GM19351 (cell line): ENCODE measurements around the gene RAB3C.
"Not testable (repeated sequence)": the region's sequence is repeated elsewhere in the genome, so short reads cannot be mapped to it uniquely, and the experiment has no call there.

Source experiments
- ATAC-seq: cut with Tn5 transposase; IDR thresholded peaks from one replicate; pipeline ENCODE4 v1.9.1; 2021; ENCODE audit warnings: mild to moderate bottlenecking, moderate library complexity; ENCODE audit not compliant: unreplicated experiment

Gene RAB3C

DNA sequence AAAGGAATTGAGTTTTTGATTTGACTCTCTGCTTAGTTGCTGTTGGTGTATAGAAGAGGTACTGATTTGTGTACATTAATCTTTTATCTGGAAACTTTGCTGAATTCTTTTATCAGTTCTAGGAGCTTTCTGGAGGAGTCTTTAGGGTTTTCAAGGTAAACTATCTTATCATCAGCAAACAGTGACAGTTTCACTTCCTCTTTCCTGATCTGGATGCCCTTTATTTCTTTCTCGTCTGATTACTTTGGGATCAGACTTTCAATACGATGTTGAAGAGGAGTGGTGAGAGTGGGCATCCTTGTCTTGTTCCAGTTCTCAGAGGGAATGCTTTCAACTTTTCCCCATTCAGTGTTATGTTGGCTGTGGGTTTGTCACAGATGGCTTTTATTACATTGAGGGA, 17.7 kb downstream of the RAB3C start:
- not testable (repeated sequence) for ATAC-seq

DNA sequence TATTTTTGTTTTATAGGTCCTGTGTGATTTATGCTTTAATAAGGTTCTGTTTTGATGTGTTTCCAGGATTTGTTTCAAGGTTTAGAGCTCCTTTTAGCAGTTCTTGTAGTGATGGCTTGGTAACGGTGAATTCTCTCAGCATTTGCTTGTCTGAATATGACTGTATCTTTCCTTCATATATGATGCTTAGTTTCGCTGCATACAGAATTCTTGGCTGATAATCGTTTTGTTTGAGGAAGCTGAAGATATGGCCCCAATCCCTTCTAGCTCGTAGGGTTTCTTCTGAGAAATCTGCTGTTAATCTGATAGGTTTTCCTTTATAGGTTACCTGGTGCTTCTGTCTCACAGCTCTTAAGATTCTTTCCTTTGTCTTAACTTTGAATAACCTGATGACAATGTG, 20.0 kb downstream of the RAB3C start:
- ATAC-seq: not testable (repeated sequence)

- no peak for ATAC-seq
Observed at GRCh38 chr5:58606064-58606463, 23.2 kb downstream of the RAB3C start.

GRCh38 chr5:58615972-58616371, 33.1 kb downstream of the RAB3C start:
- no peak for ATAC-seq

GRCh38 chr5:58617241-58617640, 34.4 kb downstream of the RAB3C start:
- no peak for ATAC-seq

DNA sequence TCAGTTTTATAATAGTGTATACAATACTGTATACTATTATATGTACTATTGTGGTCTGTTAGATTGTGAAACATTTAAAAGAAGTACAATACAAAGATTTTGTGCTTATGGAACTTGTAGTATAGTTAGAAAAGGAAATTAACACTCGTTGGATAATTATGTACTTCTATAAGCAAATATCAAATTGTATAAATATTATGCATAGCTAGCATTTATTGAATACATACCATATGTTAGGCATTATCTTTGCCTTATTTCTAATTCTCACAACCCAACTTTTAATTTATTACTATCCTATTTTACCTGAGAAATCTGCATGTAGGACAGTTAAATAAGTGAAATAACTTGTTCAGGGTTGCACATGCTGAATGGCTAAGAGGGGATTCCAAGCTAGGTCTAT, 37.5 kb downstream of the RAB3C start:
- no peak for ATAC-seq

- ATAC-seq: no peak
Observed at GRCh38 chr5:58622936-58623871, 40.3 kb downstream of the RAB3C start.

DNA sequence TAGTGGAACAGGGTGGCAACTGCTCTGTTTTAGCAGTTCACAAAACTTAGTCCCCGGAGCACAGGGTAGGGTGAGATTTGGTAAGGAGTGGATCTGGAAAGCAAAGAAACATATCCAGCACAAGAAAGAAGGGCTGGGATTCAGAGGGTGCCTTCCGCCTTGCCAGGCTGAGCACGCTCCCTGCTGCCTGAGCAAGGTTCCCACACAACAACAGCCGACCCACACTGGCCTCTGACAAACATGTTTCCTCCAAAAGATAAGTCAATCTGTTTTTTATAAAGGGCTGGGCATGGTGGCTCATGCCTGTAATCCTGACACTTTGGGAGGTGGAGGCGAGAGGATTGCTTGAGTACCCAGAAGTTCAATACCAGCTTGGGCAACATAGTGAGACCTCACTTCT, 45.8 kb downstream of the RAB3C start:
- ATAC-seq: no peak

DNA sequence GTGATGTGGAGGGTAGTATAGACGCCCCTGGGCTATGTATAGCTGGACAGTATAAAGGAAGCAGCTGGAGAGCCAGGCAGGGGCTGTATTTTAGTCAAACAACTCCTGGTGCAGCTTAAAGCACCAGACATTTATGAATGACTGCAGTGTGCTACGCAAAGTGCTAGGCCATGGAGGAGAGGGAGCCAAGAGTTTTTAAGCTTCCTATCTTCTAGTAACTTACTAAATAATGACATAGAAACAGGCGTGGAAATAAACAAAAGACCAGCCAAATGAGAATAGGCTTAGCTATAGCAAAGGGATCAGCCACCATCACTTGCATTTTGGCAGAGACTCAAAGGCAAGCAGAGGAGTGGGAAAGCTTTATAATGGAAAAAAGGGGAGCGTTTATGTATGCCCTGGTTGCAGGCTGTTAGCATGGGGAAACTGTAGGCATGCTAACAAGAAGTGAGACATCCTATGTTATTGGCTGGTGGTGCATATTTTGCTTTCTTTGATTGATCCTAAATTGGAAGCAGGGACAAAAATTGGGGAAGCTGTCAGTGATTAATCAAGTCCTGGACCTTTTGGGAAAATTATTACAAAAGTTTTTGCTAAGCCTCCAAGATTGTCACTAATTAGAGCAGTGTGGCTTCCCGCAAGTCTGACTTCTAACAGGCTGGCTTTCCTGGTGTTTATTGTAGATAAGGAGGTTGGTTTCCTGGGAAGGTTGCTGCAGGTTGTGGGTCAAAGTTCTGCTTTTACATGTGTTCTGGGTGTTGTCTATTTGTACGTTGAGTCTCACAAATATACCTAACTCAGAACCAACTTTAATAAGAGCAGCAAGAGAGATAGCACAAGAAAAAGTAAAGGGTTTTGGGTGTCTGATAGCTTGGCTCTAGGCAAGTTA, 46.6 kb downstream of the RAB3C start:
- no peak for ATAC-seq

DNA sequence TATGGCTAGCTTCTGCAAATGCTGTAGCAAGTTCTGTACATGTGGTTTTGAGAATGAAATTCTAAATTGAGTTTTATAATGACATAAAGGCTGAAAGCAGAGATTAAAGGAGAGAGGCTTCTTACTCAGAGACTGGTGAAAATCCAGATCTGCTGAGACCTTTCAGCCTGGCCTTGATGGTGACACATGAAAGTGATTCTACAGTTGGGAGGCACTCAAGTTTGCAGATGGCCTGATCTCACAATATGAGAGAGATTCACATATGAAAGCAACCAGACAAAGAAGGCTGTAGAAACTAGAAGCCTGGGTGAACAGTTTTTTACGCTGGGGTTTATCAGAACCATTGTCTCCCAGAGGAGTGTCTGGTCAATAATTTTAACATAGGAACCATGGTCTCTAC, 49.0 kb downstream of the RAB3C start:
- no peak for ATAC-seq

DNA sequence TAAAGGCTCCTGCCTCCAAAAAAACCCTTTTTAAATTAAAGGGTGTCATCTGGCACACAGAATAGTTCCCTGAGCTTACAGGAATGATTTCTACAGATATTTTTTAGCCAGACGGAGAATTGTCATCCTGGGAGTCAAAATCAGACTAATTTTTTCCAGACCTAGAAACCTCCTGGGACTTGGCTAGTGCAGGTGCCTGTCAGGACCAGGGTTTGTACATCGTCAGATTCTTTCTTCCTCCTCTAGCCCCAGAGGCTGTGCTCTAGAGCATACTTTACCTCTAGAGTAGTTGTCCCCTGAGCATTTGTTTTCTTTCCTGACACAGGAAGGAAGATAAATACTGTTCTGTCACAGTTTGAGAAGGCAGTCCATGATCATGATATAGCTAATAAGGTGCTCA, 52.5 kb downstream of the RAB3C start:
- ATAC-seq: no peak

DNA sequence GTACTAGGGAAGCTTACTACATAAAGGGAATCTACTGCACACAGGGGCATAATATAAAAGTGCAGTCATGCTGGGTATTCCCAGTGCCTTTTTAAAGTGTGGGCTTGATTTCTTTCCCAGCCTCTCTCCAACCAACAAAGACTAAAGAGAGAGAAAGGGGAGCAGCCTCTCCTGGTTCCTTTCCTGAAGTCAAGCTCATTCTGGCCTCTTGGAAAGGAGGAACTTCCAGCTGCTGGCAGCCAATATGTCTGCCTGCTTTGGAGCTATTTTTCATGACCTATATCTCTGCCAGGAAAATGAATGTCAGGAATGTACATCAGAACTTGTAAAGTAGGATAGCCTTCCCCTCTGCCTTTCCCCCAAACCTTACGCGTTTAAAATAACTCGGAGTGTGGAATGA, 57.1 kb downstream of the RAB3C start:
- ATAC-seq: no peak

GRCh38 chr5:58641533-58641932, 58.7 kb downstream of the RAB3C start:
- ATAC-seq: no peak

GRCh38 chr5:58648846-58649245, 66.0 kb downstream of the RAB3C start:
- ATAC-seq: no peak

DNA sequence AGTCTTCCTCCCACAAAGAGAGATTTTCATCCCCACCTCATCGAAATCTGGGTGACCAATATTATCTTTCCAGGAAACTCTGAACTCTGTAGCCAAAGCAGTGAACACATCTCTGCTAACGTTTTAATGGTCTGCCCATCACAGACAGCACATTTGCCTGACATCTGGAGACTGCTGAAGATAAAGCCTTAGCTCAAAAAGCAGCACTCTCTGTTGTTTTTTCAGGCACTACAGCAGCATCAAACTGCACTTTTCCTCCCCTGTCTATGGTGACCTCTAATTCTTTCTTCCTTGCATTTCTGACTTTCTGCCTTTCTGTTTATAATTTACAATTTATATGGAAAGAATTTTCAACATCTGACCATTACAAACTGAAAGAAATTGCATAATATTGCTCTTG, 66.8 kb downstream of the RAB3C start:
- ATAC-seq: no peak

- ATAC-seq: no peak
Observed at GRCh38 chr5:58653521-58653920, 70.6 kb downstream of the RAB3C start.

GRCh38 chr5:58666141-58666540, 83.3 kb downstream of the RAB3C start:
- no peak for ATAC-seq

DNA sequence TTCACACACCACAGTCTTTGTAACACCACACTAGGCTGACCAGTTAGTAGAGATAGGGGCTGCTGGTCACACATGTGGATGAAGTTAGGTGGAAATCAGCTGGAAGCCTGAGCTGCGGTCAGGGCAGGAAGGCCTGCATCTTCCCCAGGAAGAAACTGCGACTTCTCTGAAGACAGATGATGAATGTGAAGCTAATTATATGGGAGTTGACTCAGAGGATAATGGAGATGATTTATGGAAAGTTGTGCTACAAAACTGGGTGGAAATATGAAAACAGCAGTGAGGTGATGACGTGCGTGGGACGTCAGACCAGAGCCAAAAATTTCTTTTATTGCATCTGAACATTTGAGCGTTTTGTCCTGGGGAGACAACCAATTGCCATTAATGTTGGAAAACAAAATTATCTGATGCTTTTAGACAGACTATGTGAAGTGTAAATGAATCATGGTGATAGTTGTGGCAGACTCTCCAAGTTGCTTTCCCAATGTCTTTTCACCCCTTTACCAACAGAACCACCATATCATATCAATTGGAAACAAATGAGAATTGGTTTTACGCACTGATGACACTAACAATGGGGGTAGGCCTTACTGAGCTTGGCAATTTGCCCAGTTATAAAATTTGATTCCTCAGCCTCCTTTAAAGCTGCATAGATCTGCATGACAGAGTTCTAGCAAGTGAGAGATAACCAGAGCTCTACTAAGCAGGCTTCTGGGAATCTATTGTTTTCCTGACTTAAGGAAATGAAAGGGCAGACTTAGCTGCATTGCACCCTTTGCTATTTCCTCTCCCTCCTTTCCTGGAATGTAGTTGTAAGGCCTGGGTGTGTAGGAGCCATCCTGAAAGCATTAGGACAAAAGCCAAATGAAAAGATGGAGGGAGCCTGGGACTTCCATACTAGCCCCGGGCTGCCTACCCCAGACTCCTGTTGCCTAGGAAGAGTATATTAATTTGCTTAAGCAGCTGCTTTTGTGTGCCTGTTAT, 84.0 kb downstream of the RAB3C start:
- ATAC-seq: no peak

- no peak for ATAC-seq
Observed at GRCh38 chr5:58670582-58670981, 87.7 kb downstream of the RAB3C start.

DNA sequence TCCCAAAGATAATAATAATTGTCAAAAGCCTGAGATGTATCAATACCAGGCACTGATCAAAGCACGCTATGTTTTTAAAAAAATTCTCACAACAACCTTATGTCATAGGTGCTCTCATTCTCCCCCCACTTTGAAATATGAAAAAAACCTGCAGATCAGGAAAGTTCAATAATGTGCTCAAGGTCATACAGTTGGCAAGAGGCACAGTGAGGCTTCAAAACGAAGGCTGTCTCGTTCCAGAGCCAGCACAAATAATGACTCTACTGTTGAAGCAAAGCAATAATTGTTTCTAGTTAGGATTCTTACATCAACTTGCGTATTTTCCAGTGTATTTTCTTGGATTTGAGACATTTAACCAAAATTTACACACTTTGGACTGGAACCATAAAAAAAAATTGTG, 88.3 kb downstream of the RAB3C start:
- ATAC-seq: no peak

DNA sequence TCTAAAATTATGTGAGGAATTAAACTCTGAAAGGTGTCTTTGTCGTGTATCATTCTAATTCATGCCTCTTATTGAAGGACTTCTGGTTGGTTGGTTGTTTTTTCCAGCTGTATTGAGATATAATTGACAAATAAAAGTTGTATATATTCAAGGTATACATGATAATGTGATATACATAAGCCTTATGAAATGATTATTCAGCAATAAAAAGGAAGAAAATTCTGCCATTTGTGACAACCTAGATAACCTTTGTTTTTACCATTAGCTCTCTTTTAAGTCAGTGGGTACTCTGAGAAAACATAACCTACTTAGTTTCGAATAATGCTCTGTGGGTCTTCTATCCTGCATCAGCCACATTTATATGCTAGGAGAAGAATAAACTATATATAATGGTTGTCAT, 89.6 kb downstream of the RAB3C start:
- no peak for ATAC-seq
